Thyroid gland (tissue), 4 donors: ENCODE measurements around the gene ZNF611.
"Not testable (repeated sequence)": the region's sequence is repeated elsewhere in the genome, so short reads cannot be mapped to it uniquely, and the experiment has no call there.

Experiments
- POLR2A ChIP-seq, 2 donors: fragments of 450-650 bp; IDR thresholded peaks; one replicate each; pipeline ENCODE4 v1.6.1; 2017; ENCODE audit warnings: antibody characterized with exemption in 2 of 2, mild to moderate bottlenecking in 2 of 2, moderate library complexity in 1 of 2
- TF ChIP-seq, protein P1 (sequence below), 6 experiments: fragments of 200-600 bp in 3 of 6; fragments of 450-650 bp in 3 of 6; sonication (generic) in 3 of 6; IDR thresholded peaks; one replicate each; pipeline ENCODE4 v1.5.1; 2016 to 2019; ENCODE audit warnings: antibody characterized with exemption in 6 of 6, mild to moderate bottlenecking in 2 of 6, inconsistent platforms in 1 of 6, moderate library complexity in 1 of 6

DNA sequence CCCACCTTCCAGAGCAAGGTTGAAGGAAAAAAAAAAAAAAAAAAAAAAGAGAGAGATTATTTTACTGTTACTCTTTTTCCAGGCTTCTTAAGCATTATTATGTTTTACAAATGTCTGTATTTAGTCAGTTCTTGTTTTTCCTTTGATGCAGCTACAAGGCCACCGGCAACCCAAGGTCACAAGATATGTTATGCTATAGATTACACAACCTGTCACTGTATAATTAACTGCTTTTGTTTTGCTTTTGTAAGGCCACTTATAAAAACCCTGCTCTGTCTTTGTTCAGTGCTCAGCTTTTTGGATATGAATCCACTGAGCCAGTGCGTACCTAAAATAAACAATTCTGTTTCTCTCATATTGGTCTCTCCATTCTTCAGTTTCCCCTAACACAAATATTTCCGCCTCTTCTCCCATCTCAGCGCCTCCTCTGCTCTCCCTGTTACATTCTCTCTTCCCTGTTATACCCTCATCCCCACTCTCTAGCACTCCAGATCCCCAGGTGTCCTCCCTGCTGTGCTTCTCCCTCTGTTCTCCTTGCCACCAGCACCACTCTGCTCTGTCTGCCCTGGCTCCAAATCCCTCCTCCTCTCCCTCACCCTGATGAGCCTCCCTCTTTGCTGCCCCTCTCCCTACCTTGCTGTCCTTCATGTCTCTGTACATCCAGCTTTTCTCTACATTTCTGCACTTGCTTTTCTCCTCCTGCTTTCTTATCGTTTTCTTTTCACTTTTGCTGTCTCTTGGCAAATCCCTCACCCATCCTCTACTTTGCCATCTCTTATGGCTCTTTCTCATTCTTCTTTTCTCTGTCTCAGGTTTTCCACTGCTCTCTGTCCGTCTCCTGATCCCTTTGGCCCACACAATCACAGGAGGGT, 45.7 kb downstream of the ZNF611 start:
- TF ChIP-seq, protein P1, sequence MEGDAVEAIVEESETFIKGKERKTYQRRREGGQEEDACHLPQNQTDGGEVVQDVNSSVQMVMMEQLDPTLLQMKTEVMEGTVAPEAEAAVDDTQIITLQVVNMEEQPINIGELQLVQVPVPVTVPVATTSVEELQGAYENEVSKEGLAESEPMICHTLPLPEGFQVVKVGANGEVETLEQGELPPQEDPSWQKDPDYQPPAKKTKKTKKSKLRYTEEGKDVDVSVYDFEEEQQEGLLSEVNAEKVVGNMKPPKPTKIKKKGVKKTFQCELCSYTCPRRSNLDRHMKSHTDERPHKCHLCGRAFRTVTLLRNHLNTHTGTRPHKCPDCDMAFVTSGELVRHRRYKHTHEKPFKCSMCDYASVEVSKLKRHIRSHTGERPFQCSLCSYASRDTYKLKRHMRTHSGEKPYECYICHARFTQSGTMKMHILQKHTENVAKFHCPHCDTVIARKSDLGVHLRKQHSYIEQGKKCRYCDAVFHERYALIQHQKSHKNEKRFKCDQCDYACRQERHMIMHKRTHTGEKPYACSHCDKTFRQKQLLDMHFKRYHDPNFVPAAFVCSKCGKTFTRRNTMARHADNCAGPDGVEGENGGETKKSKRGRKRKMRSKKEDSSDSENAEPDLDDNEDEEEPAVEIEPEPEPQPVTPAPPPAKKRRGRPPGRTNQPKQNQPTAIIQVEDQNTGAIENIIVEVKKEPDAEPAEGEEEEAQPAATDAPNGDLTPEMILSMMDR (IDR thresholded peaks at IDR 0.05) = not testable (repeated sequence)
- not testable (repeated sequence) for TF ChIP-seq POLR2A (IDR thresholded peaks at IDR 0.05)
